ENCODE measurements around the gene COL11A2. TPM values are rescaled to one million over a fixed set of nuclear protein-coding genes. Genes with fewer than 3 reads are reported as not detected.

COL11A2 gene
- polyA plus RNA-seq, 1 of the 3 experiments (the other 2 are of a cell fraction) = 0.99 TPM

- TF ChIP-seq, protein P1, sequence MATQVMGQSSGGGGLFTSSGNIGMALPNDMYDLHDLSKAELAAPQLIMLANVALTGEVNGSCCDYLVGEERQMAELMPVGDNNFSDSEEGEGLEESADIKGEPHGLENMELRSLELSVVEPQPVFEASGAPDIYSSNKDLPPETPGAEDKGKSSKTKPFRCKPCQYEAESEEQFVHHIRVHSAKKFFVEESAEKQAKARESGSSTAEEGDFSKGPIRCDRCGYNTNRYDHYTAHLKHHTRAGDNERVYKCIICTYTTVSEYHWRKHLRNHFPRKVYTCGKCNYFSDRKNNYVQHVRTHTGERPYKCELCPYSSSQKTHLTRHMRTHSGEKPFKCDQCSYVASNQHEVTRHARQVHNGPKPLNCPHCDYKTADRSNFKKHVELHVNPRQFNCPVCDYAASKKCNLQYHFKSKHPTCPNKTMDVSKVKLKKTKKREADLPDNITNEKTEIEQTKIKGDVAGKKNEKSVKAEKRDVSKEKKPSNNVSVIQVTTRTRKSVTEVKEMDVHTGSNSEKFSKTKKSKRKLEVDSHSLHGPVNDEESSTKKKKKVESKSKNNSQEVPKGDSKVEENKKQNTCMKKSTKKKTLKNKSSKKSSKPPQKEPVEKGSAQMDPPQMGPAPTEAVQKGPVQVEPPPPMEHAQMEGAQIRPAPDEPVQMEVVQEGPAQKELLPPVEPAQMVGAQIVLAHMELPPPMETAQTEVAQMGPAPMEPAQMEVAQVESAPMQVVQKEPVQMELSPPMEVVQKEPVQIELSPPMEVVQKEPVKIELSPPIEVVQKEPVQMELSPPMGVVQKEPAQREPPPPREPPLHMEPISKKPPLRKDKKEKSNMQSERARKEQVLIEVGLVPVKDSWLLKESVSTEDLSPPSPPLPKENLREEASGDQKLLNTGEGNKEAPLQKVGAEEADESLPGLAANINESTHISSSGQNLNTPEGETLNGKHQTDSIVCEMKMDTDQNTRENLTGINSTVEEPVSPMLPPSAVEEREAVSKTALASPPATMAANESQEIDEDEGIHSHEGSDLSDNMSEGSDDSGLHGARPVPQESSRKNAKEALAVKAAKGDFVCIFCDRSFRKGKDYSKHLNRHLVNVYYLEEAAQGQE (IDR thresholded peaks at IDR 0.05; ENCODE audit: low read depth, low read length) = no peak
- TF ChIP-seq USF2 (IDR thresholded peaks at IDR 0.05; ENCODE audit: borderline replicate concordance, low read depth, low read length) (no peak), ELF1 (IDR thresholded peaks at IDR 0.05) (no peak), NRF1 (IDR thresholded peaks at IDR 0.05; ENCODE audit: low read depth, low read length) (no peak), MXI1 (IDR thresholded peaks at IDR 0.05; ENCODE audit: low read depth, low read length) (no peak), MEF2A (IDR thresholded peaks at IDR 0.05; ENCODE audit: borderline replicate concordance, low read depth) (no peak), NFIC (IDR thresholded peaks at IDR 0.05; ENCODE audit: borderline replicate concordance) (no peak)
Measured at GRCh38 chr6:33176906-33177305, 15.4 kb downstream of the COL11A2 start (continued).

DNA sequence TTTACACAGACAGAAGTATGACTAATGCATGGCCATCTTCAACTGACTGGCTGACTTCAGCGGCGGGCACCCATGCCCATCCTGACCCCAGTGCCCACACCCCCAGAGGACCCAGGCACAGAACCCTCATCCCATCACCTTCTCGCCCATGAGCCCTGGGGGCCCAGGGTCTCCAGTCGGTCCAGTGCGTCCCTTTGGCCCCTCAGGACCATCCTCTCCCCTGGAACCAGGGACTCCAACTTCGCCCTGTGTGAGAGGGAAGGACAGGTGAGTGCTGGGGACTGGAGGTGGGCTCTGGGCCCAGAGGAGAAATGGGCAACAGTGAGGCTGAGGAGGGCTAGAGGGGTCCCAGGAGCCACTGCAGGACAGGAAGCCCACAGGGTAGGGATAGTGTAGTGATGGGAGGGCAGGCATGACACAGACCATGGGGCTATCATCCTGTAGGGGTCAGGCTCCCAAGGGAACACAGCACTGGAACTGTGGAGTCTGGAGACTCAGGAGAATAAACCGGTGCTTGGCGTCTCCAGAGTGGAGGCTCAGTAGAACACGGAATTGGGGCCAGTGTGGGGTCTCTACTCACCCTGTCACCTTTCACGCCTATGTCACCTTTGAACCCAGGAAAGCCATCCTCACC lies 16.7 kb downstream of the COL11A2 start:
- Histone ChIP-seq H3F3A (replicated peaks; ENCODE audit: insufficient read depth) (no peaks in the 10 kb centered on the region), H3K27ac (ENCODE audit: low read depth in 2 of 2, low read length in 1 of 2) (no peak overlapping the region), H3K27me3 (ENCODE audit: insufficient read depth) (no peaks in the 10 kb centered on the region), H4K20me1 (ENCODE audit: insufficient read depth) (no peaks in the 10 kb centered on the region), H2AFZ (ENCODE audit: low read depth) (no peak overlapping the region), H3K4me1 (ENCODE audit: control insufficient read depth in 1 of 2, insufficient read depth in 2 of 2, low read depth in 1 of 2, low read length in 1 of 2) (peaks cover 0 to 3% of the 10 kb centered on the region in 2 experiments; a peak in 1 of 4 replicates), H3K36me3 (replicated peaks in 1 of 2; ENCODE audit: control insufficient read depth in 1 of 2, insufficient read depth in 2 of 2, low read length in 1 of 2) (no peaks in the 10 kb centered on the region), H3K9ac (no peak overlapping the region), H3K79me2 (ENCODE audit: insufficient read depth) (no peaks in the 10 kb centered on the region), H3K9me2 (no peaks in the 10 kb centered on the region), H3K9me3 (no peaks in the 10 kb centered on the region), H3K4me3 (ENCODE audit: low read depth in 2 of 2, low read length in 1 of 2) (no peak overlapping the region), H3K4me2 (no peak overlapping the region)
- ChIA-PET CTCF (interaction anchor here (1.0 to 4.6 kb wide), 4 partner anchors 13 to 73 kb away, joined by 3 to 34 read pairs (median 13); no protein-coding TSS in a partner anchor), POLR2A (interaction anchor here (0.7 kb wide), 1 partner anchor 242 kb away, joined by 3 read pairs; no protein-coding TSS in a partner anchor)
- DNase-seq = no peak
- TF ChIP-seq RXRA (IDR thresholded peaks at IDR 0.05; ENCODE audit: borderline replicate concordance, low read depth) (no peak), GABPA (IDR thresholded peaks at IDR 0.05; ENCODE audit: low read depth) (no peak), CHD2 (IDR thresholded peaks at IDR 0.05; ENCODE audit: low read length, partially characterized antibody) (no peak), RCOR1 (IDR thresholded peaks at IDR 0.05; ENCODE audit: low read length) (no peak), FOXJ3 (CRISPR knock-in tag; IDR thresholded peaks at IDR 0.05) (no peak), MEF2A (IDR thresholded peaks at IDR 0.05; ENCODE audit: borderline replicate concordance, low read depth) (no peak), JUND (IDR thresholded peaks at IDR 0.05) (no peak), ELF1 (IDR thresholded peaks at IDR 0.05) (no peak), FOXM1 (IDR thresholded peaks at IDR 0.05; ENCODE audit: low read depth) (no peak), GATA2 (CRISPR knock-in tag; IDR thresholded peaks at IDR 0.05) (no peak), NFIC (IDR thresholded peaks at IDR 0.05; ENCODE audit: borderline replicate concordance) (no peak), FOSL2 (IDR thresholded peaks at IDR 0.05; ENCODE audit: borderline replicate concordance, low read depth) (no peak), SMC3 (IDR thresholded peaks at IDR 0.05; ENCODE audit: low read depth, low read length) (no peak), EZH2phosphoT487 (IDR thresholded peaks at IDR 0.05; ENCODE audit: borderline replicate concordance, low read depth) (no peak), YY1 (IDR thresholded peaks at IDR 0.05; ENCODE audit: low read depth) (no peak), EP300 (IDR thresholded peaks at IDR 0.05; ENCODE audit: borderline replicate concordance in 1 of 2, low read depth in 1 of 2, low read length in 1 of 2) (no peak)
- TF ChIP-seq, protein P2, sequence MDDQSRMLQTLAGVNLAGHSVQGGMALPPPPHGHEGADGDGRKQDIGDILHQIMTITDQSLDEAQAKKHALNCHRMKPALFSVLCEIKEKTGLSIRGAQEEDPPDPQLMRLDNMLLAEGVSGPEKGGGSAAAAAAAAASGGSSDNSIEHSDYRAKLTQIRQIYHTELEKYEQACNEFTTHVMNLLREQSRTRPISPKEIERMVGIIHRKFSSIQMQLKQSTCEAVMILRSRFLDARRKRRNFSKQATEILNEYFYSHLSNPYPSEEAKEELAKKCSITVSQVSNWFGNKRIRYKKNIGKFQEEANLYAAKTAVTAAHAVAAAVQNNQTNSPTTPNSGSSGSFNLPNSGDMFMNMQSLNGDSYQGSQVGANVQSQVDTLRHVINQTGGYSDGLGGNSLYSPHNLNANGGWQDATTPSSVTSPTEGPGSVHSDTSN (IDR thresholded peaks at IDR 0.05) = no peak
- WGBS (ENCODE audit: low lambda C conversion rate) = 66% methylated on average over 6 of the region's 10 CpGs

Data from SK-N-SH (cell line).